ENCODE data around the gene DEPDC5.

Gene DEPDC5

DNA sequence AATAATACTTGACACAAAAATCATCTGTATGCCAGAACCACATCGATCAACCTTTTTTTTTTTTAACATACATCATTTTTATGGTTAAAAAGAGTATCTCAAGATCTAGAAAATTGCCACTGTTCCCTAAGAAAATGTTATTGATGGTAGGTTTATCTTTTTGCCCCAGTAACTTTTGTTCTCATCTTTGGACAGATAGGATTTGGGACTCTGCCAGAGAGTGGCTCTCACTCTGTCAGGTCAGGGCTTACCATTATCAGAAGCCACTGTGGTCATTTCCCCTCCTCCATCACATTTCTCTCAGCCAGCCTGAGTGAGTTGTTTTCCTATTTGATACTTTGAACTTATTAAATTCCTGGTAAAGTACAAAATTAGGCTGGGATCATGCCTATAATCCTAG, 142.7 kb downstream of the DEPDC5 start:
- H3K27me3 Mint-ChIP-seq: no peaks in the 10 kb centered on the region
- no peak overlapping the region for H3K27ac Mint-ChIP-seq
- H3K9me3 Mint-ChIP-seq: no peaks in the 10 kb centered on the region
- ATAC-seq (no peak), DNase-seq (no peak)
- H3K4me1 Mint-ChIP-seq: no peaks in the 10 kb centered on the region
- no peak overlapping the region for H3K4me3 Mint-ChIP-seq
- H3K36me3 Mint-ChIP-seq (ENCODE audit: low read depth): peaks cover 11% of the 10 kb centered on the region

- no peak overlapping the region for H3K27ac Mint-ChIP-seq
- ATAC-seq: no peak
- no peaks in the 10 kb centered on the region for H3K4me1 Mint-ChIP-seq
- H3K27me3 Mint-ChIP-seq: no peaks in the 10 kb centered on the region
- no peak for DNase-seq
- no peaks in the 10 kb centered on the region for H3K9me3 Mint-ChIP-seq
- H3K36me3 Mint-ChIP-seq (ENCODE audit: low read depth): peaks cover 11% of the 10 kb centered on the region
- no peak overlapping the region for H3K4me3 Mint-ChIP-seq
Measured at GRCh38 chr22:31897842-31898805, 144.3 kb downstream of the DEPDC5 start.

DNA sequence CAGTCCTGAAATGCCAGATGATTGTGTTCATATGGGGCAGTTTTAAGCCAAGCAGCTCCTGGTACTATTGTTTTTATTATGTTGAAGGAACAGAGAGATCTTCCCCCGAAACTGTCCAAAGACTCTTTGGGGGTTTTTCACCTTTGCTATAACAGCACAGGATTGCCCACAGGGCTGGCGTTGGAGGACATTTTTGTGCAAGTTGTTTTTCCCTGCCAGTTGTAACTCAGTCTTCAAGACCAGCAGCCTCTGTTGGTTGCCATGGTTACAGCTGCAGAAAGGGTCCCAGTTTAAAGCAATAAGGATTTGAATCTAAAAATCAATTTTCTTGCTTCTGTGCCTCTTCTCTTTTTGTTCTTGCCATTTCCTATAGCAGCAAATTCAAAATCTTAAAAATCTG, 145.1 kb downstream of the DEPDC5 start:
- Mint-ChIP-seq H3K4me1 (no peaks in the 10 kb centered on the region), H3K9me3 (no peaks in the 10 kb centered on the region), H3K4me3 (no peak overlapping the region), H3K36me3 (ENCODE audit: low read depth) (peaks cover 8% of the 10 kb centered on the region), H3K27ac (no peak overlapping the region), H3K27me3 (no peaks in the 10 kb centered on the region)
- DNase-seq: no peak
- no peak for ATAC-seq

GRCh38 chr22:31899669-31900068, 145.8 kb downstream of the DEPDC5 start:
- no peaks in the 10 kb centered on the region for H3K9me3 Mint-ChIP-seq
- H3K4me3 Mint-ChIP-seq: no peak overlapping the region
- peaks cover 5% of the 10 kb centered on the region for H3K36me3 Mint-ChIP-seq (ENCODE audit: low read depth)
- no peaks in the 10 kb centered on the region for H3K4me1 Mint-ChIP-seq
- ATAC-seq: no peak
- no peaks in the 10 kb centered on the region for H3K27me3 Mint-ChIP-seq
- no peak overlapping the region for H3K27ac Mint-ChIP-seq
- DNase-seq: no peak

DNA sequence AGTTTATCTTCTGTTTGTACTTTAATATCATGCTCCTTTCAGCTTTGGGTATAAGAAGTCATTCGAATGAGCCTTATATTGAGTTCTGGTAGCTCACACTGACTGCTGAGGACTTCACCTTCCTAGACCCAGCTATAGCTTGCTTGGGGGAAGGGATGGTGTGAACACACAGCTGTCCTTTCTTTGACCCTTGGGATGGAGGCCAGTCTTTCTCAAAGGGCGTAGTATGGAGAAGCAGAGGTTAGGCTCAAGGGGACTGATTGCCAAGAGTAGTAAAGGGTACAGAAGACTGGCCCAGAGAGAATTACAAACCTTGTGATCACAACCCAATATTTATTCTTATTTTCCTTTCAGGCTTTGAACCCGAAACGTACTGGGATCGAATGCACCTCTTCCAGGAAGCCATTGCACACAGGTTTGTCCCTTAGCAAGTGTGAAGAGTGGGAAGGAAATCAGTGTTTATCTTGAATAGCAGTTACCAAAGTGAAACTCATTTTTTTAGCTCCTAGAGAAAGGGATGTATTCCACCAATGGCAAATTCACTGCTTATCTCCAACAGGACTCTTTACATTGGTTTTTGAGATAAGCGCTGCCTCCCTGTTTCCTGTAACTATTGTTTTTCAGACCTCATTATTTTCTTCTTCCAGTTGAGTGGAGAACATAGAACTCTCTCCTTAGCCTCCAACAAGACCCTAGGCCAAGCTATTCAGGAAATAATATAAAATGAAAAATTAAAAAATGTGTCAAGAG, 147.7 kb downstream of the DEPDC5 start:
- no peaks in the 10 kb centered on the region for H3K27me3 Mint-ChIP-seq
- no peak overlapping the region for H3K4me3 Mint-ChIP-seq
- H3K27ac Mint-ChIP-seq: no peak overlapping the region
- DNase-seq (no peak), ATAC-seq (no peak)
- no peaks in the 10 kb centered on the region for H3K4me1 Mint-ChIP-seq
- H3K9me3 Mint-ChIP-seq: no peaks in the 10 kb centered on the region
- peaks cover 7% of the 10 kb centered on the region for H3K36me3 Mint-ChIP-seq (ENCODE audit: low read depth)

DNA sequence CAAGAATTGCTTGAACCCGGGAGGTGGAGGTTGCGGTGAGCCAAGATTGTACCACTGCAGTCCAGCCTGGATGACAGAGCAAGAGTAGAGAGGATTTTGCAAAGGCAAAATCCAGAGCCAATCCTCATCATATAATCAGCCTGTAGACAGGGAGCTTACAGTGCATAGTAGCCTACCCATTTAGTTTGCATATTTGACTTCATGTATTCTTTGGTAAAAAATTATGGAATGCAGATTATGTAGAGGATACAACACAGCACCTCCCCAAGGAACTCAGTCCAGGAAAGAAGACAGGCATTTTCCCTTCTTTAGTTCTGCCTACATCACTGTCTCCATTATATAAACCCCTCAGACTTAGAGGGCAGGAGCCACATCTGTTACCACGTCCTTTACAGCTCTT, 150.8 kb downstream of the DEPDC5 start:
- Mint-ChIP-seq H3K27me3 (no peaks in the 10 kb centered on the region), H3K4me3 (no peak overlapping the region), H3K27ac (no peak overlapping the region), H3K9me3 (no peaks in the 10 kb centered on the region), H3K36me3 (ENCODE audit: low read depth) (peaks cover 16% of the 10 kb centered on the region), H3K4me1 (no peaks in the 10 kb centered on the region)
- DNase-seq: no peak
- no peak for ATAC-seq

- H3K4me3 Mint-ChIP-seq: no peak overlapping the region
- H3K27me3 Mint-ChIP-seq: no peaks in the 10 kb centered on the region
- DNase-seq: no peak
- H3K4me1 Mint-ChIP-seq: no peaks in the 10 kb centered on the region
- no peak for ATAC-seq
- peaks cover 16% of the 10 kb centered on the region for H3K36me3 Mint-ChIP-seq (ENCODE audit: low read depth)
- no peak overlapping the region for H3K27ac Mint-ChIP-seq
- H3K9me3 Mint-ChIP-seq: no peaks in the 10 kb centered on the region
Measured at GRCh38 chr22:31905356-31905755, 151.5 kb downstream of the DEPDC5 start.

DNA sequence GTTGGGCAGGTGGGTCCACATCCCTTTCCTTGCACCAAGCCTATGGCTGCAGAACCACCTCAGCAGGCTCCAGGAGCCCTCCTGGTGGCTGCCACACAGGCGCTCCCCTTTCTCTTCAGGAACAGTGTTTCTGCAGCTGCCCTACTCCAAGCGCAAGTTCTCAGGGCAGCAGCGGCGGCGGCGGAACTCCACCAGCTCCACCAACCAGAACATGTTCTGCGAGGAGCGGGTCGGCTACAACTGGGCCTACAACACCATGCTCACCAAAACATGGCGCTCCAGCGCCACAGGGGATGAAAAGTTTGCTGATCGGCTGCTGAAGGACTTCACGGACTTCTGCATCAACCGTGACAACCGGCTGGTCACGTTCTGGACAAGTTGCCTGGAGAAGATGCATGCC, 152.3 kb downstream of the DEPDC5 start:
- DNase-seq: no peak
- Mint-ChIP-seq H3K4me1 (no peaks in the 10 kb centered on the region), H3K4me3 (no peak overlapping the region), H3K27me3 (no peaks in the 10 kb centered on the region), H3K27ac (no peak overlapping the region), H3K36me3 (ENCODE audit: low read depth) (peaks cover 16% of the 10 kb centered on the region), H3K9me3 (no peaks in the 10 kb centered on the region)
- ATAC-seq: no peak

- H3K4me1 Mint-ChIP-seq: no peaks in the 10 kb centered on the region
- no peaks in the 10 kb centered on the region for H3K9me3 Mint-ChIP-seq
- no peak overlapping the region for H3K27ac Mint-ChIP-seq
- peaks cover 16% of the 10 kb centered on the region for H3K36me3 Mint-ChIP-seq (ENCODE audit: low read depth)
- H3K27me3 Mint-ChIP-seq: no peaks in the 10 kb centered on the region
- ATAC-seq (no peak), DNase-seq (no peak)
- no peak overlapping the region for H3K4me3 Mint-ChIP-seq
Measured at GRCh38 chr22:31906569-31906968, 152.8 kb downstream of the DEPDC5 start.

GRCh38 chr22:31909977-31910376, 156.2 kb downstream of the DEPDC5 start:
- H3K4me1 Mint-ChIP-seq: no peaks in the 10 kb centered on the region
- no peaks in the 10 kb centered on the region for H3K27me3 Mint-ChIP-seq
- ATAC-seq (no peak), DNase-seq (no peak)
- no peak overlapping the region for H3K4me3 Mint-ChIP-seq
- no peaks in the 10 kb centered on the region for H3K9me3 Mint-ChIP-seq
- peaks cover 13% of the 10 kb centered on the region for H3K36me3 Mint-ChIP-seq (ENCODE audit: low read depth)
- no peak overlapping the region for H3K27ac Mint-ChIP-seq

- ATAC-seq (no peak), DNase-seq (no peak)
- Mint-ChIP-seq H3K27ac (no peak overlapping the region), H3K4me1 (no peaks in the 10 kb centered on the region), H3K4me3 (no peak overlapping the region), H3K27me3 (no peaks in the 10 kb centered on the region), H3K36me3 (ENCODE audit: low read depth) (peaks cover 8% of the 10 kb centered on the region), H3K9me3 (no peaks in the 10 kb centered on the region)
Measured at GRCh38 chr22:31911565-31912406, 158.0 kb downstream of the DEPDC5 start.

DNA sequence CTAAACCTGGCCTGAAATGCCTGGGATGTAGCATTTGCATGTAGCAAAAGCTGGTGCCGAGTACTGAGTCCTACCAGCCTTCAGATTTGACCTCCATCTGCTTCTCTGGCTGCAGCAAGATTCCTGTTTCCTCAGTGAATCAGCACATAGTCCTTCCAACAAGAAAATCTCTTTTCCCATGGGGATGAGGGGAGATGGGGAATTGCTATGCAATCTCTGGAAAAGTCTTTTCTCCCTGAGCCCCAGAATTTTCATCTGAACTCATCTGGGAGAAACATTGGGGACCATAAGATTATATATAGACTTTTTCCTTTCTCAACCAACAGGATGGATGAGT, 158.6 kb downstream of the DEPDC5 start:
- Mint-ChIP-seq H3K36me3 (ENCODE audit: low read depth) (peaks cover 7% of the 10 kb centered on the region), H3K27me3 (no peaks in the 10 kb centered on the region), H3K27ac (no peak overlapping the region), H3K9me3 (no peaks in the 10 kb centered on the region), H3K4me1 (peaks cover 4% of the 10 kb centered on the region), H3K4me3 (no peak overlapping the region)
- DNase-seq: no peak
- ATAC-seq: no peak

DNA sequence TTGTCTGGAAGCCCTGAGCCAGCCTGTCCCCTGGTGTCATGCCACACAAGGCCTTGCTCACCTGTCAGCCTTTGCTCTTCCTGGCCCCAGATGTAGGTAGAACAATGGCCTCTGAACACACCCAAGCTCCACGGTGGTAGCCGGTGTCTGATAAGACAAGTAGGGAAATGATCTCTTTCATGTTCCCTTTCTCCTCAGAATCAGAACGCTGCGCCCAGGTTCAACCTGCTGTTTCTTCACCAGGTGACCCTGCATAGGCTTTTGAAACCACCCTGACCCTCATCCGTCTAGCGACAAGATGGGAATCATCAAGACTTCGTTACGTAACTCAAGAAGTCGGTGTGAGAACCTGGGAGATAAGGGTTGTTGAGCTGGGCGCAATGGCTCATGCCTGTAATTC, 161.8 kb downstream of the DEPDC5 start:
- no peak overlapping the region for H3K27ac Mint-ChIP-seq

DNA sequence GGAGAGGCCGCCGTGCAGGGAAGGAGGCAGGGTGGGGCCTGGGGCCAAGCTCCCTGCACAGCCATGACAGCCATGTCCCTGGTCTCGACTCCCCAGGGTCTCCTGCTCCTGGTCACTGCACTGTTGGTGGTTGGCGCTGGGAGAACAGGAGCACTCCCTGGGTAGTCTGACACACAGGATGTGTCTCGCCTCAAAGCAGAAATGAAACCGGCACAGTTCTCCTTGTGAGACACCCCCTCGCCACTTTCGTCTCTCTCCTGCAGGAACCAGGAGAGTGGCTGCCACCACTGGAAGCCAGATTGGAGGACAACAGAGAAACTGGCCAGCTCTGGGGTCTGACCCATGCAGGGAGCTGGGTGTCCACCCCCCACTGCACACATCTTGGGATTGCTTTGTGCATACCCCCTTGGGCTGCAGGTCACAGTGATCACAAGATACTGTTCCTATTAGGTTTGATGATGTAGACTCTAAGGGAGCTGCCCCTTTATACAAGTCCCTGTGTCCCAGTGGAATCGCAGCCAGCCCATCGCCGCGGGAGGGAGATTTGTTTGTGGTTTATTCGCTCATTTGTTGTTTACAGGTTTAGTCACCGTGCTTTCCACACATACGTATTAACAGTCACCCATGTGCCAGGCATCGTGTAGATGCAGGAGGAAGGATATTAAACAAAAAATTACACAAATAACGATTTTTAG, 163.6 kb downstream of the DEPDC5 start:
- Mint-ChIP-seq H3K4me3 (no peak overlapping the region), H3K36me3 (ENCODE audit: low read depth) (no peaks in the 10 kb centered on the region)

More for the DNA sequence above, 161.8 kb downstream of the DEPDC5 start:
- Mint-ChIP-seq H3K27me3 (no peaks in the 10 kb centered on the region), H3K4me1 (peaks cover 9% of the 10 kb centered on the region), H3K4me3 (no peak overlapping the region), H3K36me3 (ENCODE audit: low read depth) (no peaks in the 10 kb centered on the region), H3K9me3 (no peaks in the 10 kb centered on the region)
- ATAC-seq: no peak
- DNase-seq: no peak

More for the DNA sequence above, 163.6 kb downstream of the DEPDC5 start:
- no peak overlapping the region for H3K27ac Mint-ChIP-seq
- H3K4me1 Mint-ChIP-seq: peaks cover 9% of the 10 kb centered on the region
- DNase-seq (peak; percentile 7), ATAC-seq (peak; percentile 57)
- H3K27me3 Mint-ChIP-seq: no peaks in the 10 kb centered on the region
- H3K9me3 Mint-ChIP-seq: no peaks in the 10 kb centered on the region
